GM23338 (cell line): ENCODE data around the gene SMYD3. TPM values are rescaled to one million over a fixed set of nuclear protein-coding genes. Genes with fewer than 3 reads are reported as not detected.

Experiments used
- CREB1 ChIP-seq: fragments of 250-450 bp; sonication (Bioruptor Pico); IDR thresholded peaks from 2 replicates; pipeline ENCODE4 v1.5.0; 2020; ENCODE audit warnings: low read depth, mild to moderate bottlenecking, moderate library complexity
- CTCF ChIP-seq, 2 experiments: fragments of 200-600 bp in 1 of 2; sonication (generic) in 1 of 2; conservative IDR thresholded peaks; 2 replicates each; pipeline versions ENCODE4 v1.5.1 to v1.6.1; 2016 to 2017; ENCODE audit warnings: antibody characterized with exemption in 2 of 2, low read depth in 2 of 2, mild to moderate bottlenecking in 2 of 2, moderate library complexity in 1 of 2
- POLR2AphosphoS5 ChIP-seq: IDR thresholded peaks from 2 replicates; pipeline ENCODE4 v1.6.1; 2016; ENCODE audit warnings: antibody characterized with exemption, low read depth
- REST ChIP-seq: IDR thresholded peaks from one replicate; pipeline ENCODE4 v1.6.1; 2018; ENCODE audit warnings: antibody characterized with exemption; ENCODE audit not compliant: unreplicated experiment
- ZNF462 ChIP-seq: fragments of 250-450 bp; sonication (Bioruptor Pico); IDR thresholded peaks from 2 replicates; pipeline ENCODE4 v1.5.0; 2020; ENCODE audit warnings: mild to moderate bottlenecking, moderate library complexity
- polyA plus RNA-seq: library from polyadenylated mRNA; unstranded; fragments of >200 nt; fragmentation: Nextera tagmentation; extraction: Ambion mirVana; gene quantifications from 2 replicates; pipeline ENCODE4 v1.2.1, GENCODE V29; 2016
- total RNA-seq: library from RNA; depleted of rRNA; stranded (reverse); fragments of >200 nt; shearing (Covaris generic); gene quantifications from 2 replicates; pipeline ENCODE4 v1.2.3, GENCODE V29; 2014

Gene SMYD3
- total and polyA plus RNA-seq, 2 experiments from 2014 or later: 31.8 to 34.4 TPM

- TF ChIP-seq ZNF462: no peak
- no peak for TF ChIP-seq CTCF (conservative IDR thresholded peaks at IDR 0.05; ENCODE audit: low read depth in 2 of 2)
- no peak for TF ChIP-seq REST
- no peak for TF ChIP-seq CREB1 (CRISPR knock-in tag)
- TF ChIP-seq POLR2AphosphoS5: no peak
Observed at GRCh38 chr1:245707941-245708340, 799.1 kb downstream of the SMYD3 start (continued).
